GM19025 (cell line): Measurements from ENCODE around the gene TDO2.
"Not testable (repeated sequence)": the region's sequence is repeated elsewhere in the genome, so short reads cannot be mapped to it uniquely, and the experiment has no call there.

Source experiments
- ATAC-seq: cut with Tn5 transposase; IDR thresholded peaks from one replicate; pipeline ENCODE4 v1.9.1; 2021; ENCODE audit warnings: mild to moderate bottlenecking, low read depth, moderate library complexity; ENCODE audit not compliant: unreplicated experiment

Gene TDO2

DNA sequence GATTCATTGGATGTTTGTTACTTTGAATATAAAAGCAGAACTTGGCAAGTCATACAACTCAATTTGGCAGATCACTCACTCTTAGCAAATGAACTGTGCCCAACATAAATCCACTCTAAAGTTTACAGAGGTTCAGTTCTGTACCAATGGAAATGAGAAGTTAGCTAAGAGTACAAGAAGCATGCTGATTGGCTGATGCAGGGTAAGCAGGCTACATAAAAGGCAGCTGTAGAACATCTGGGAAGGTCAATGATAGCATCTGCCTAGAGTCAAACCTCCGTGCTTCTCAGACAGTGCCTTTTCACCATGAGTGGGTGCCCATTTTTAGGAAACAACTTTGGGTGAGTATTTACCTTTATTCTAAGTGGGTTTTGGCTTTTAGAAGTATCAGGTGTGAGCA is at the start of gene TDO2:
Gene TDO2, plus strand, starts transcription at position 244 of the 400 bp plus-strand sequence. Its CDS starts 63 bp downstream, at position 307.
- no peak for ATAC-seq

DNA sequence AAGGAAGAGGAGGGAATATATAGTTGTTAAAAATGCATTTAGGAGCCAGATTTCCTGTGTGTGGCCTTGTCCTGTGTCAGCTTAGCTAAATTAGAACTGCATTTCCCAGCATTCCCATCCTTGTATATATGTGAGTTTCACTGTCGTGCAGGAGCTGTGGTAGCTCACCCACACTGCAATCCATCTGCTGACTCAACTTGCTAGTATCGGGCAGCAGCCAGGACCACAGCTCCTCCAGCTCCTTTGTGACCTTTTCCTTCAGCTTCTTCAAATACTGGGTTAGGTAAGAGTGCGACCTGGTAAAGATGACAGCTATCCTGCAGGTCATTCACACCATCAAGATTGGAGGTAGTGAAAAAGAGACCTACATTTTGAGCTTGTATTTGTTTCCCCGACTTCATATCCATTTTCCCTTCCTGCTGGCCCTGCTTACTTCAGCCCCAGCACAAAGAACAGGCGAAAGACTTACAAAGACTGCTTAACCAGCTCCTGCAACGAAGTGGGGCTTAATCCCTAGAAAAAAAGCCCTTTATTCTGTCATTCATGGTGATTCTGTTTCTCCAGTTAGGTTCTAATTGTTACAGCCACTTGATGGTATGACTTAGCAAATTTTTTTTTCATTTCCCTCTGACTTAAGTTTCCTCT is 48.8 kb upstream of the TDO2 start:
- ATAC-seq: no peak

DNA sequence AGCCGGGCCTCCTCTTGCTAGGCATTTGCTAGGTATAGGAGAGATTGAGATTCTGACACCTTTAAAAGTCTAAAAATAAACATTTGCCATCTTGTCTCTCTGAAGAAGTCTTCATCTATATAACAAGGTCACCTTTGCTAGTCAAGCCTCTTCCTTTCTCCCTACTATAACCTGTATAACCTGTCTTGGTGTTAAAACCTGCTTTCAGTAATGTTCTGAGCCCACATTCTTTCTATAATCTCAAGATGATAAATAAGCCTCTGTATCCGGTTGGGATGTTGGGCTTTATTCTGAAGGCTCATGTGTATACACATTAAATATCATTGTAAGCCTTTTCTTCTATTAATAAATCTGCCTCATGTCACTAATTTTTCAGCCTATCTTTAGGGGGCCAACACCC is 47.6 kb upstream of the TDO2 start:
- ATAC-seq: no peak

DNA sequence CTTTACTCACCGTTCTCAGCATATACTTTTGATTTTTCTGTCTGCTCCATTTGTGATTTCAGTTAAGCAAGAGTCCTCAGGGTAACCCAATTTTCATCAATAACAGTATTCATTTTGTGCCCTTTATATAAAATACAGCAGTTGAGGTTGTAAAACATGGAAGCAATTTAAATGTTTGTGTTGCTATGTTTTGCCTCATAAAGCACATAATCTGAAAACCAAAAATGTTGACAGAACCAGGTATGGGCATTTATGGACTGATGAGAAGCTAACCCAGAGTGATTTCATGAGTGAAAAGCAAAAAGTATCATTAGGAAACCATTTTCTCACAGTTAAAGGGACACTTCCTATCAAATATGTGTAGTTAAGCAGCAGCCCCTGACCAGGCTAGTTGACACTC is 37.3 kb upstream of the TDO2 start, which contains the start of gene ASIC5:
Gene ASIC5, minus strand, starts transcription at position 101 of the 400 bp plus-strand sequence. Its CDS starts 51 bp downstream, at position 50.
- ATAC-seq: no peak

DNA sequence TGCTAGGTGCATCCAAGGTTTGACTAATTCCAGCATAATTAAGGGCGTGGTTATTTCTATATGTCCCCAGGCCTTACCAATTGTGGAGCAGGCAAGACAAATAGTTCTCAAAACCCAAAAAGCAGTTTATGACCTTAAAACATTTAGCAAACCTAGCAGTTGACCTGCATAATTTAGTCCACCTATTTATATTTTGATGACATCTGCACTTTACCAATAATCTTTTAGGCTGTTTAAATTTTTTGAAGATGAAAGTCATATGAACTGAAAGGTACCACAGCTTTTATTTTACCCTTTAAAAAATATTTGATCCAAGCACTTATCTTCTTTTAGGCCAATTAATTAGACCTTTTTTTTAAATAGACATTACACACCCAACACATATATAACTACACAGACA is 27.6 kb upstream of the TDO2 start:
- ATAC-seq: no peak

DNA sequence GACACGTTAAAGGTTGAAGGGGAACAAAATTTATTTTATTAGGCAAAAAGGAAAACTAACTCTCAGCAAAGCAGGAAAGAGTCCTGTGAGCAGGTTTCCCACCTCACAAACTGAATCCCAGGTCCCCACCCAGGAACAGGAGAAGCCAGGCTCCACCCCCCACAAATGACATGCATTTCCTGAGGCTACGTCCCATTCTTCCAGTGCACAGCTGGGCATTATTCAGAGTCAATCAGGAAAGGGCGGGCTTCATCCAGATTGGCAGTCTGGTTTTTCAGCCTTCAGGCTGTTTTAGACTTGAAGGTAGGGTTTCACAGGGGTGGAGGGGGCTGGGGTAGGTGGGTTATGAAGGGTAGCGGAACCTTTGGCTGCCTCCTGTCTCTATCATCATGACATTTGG is 25.5 kb upstream of the TDO2 start:
- ATAC-seq: no peak

DNA sequence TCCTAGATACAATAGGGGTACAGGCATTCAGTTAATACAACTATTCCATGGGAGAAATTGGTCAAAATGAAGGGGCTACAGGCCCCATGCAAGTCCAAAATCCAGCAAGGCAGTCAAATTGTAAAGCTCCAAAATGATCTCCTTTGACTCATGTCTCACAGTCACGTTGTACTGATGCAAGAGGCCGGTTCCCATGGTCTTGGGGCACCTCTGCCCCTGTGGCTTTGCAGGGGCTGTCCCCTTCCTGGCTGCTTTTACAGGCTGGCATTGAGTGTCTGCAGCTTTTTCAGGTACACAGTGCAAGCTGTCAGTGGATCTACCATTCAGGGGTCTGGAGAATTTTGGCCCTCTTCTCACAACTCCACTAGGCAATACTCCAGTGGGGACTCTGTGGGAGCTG is 24.9 kb upstream of the TDO2 start:
- ATAC-seq: peak; percentile 42

DNA sequence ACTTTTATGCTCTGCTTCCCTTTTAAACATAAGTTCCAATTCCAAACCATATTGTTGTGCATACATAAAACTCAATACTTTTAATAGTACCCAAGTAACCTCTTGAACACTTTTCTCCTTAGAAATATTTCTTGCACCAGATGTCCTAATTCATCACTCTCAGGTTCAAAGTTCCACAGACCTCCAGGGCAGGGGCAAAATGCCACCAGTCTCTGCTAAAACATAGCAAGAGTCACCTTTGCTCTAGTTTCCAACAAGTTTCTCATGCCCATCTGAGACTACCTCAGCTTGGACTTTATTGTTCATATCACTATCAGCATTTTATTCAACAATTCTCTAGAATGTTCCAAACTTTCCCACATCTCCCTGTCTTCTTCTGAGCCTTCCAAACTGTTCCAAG is 23.7 kb upstream of the TDO2 start:
- ATAC-seq: no peak

DNA sequence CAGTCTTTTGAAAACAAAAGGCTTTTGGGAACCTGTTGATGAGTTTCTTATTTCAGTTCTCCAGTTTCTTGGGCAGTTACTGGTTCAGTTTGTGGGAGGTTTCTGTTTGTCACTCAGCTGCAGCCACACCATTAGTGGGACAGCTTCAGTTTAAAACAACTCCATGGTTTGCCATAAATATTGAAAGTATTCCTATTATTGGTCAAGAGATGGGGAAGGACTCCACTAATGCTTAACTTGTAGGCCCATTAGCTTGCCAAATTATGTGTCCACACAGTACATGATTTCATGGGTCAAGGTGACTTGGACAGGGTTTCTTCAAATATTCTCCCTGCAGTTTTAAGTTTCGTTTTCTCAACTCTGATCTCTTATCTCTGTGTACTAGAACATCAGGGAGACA is 21.9 kb upstream of the TDO2 start:
- ATAC-seq: peak; percentile 57

DNA sequence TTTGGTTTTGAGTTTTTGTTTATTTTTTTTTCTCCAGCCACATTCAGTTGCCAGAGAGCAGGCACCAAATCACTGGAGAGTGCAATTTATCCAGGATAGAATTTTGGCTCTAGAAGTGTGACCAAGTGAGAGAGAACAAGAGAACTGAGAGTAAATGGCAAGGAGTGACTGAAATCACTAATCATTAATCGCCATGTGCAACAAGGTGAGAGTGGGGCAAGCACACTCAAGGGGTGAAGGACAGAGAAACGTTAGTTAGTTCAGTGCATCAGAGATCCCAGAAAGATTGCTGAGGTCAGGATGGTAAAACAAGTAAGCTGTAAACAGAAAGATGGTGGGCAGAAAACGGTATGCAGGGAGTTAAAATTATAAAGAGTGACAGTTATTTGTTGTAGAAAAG is 19.6 kb upstream of the TDO2 start:
- ATAC-seq: no peak

DNA sequence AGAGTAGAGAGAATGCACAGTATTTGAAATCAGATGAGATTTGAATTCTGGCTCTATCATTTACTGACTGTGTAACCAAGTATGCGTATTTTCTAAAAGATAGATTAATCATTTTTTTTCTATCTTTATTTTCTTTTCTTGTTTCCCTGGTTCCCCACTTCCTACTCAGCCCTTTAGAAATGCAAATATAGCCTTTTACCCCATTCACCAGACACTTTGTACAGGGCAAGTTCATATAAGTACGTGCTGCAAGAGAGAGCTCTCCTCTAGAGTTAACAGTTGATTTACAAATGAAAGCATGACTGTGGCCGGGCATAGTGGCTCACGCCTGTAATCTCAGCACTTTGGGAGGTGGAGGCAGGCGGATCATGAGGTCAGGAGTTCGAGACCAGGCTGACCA is 17.8 kb upstream of the TDO2 start:
- no peak for ATAC-seq

DNA sequence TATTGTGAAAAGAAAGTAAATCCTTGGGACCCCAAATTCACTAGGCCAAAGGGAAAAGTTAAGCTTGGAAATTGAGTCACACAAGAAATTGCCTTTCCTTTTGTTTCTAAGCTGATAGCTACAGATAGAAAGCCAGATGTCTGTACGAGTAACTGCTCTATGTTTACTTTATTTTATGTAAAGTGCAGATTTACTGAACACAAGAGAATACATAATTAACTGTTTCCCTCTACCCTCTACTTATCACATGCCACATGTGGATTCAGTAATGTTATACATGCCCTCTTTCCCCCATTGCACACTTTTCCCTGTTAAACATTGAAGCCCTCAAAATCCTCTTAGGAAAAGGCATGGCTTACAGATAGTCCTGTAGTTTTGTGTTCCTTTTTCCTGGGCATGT is 16.5 kb upstream of the TDO2 start:
- no peak for ATAC-seq

DNA sequence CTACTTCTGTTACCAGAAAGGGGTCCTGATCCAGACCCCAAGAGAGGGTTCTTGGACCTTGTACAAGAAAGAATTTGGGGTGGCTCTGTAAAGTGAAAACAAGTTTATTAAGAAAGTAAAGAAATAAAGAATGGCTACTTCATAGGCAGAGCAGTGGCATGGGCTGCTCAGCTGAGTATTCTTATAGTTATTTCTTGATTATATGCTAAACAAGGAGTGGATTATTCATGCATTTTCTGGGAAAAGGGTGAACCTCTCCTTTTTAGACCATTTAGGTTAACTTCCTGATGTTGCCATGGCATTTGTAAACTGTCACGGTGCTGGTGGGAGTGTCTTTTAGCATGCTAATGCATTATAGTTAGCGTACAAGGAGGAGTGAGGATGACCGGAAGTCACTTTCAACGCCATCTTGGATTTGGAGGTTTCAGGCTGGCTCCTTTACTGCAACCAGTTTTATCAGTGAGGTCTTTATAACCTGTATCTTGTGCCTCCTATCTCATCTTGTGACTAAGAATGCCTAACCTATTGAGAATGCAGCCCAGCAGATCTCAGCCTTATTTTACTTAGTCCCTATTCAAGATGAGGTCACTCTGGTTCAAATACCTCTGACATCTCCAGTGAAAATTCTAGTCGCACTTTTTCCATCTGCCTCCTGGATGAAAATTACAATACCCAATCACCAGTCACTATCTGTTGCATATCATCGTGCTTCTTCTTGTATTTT is 15.5 kb upstream of the TDO2 start:
- no peak for ATAC-seq

DNA sequence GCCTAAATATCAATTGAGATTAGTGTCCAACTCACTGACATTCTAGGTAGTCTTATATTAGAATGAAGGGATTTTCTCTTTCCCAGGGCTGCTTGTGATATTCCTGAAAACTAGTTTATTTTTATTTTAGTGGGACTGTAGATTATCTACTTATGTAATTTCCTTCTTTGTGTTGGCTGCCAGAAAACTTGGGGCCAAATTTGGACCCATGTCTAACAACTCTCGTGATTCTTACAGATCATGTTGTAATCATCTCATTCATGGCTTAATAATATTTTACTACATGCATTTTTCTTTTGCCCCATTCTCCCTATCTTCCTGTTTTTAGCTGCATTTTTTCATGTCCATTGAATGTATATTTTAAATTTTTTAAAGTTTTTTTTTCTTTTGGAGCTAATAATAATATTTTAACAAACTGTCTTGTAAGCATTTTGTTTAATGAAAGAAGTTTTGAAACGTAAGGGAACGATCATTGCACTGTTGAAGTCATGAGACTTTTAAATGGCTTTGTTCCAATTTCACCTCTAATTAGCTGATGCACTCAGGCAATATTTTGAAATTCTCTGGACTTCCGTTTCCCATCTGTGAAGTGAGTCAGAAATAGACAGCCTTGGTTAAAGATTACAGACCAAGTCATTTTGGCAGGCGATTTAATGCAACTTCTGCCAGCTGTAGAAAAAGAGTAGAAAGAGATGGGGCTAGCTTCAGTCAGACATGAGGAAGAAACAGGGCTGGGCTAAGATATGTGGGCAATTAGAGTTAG is 14.3 kb upstream of the TDO2 start:
- ATAC-seq: peak; percentile 93

DNA sequence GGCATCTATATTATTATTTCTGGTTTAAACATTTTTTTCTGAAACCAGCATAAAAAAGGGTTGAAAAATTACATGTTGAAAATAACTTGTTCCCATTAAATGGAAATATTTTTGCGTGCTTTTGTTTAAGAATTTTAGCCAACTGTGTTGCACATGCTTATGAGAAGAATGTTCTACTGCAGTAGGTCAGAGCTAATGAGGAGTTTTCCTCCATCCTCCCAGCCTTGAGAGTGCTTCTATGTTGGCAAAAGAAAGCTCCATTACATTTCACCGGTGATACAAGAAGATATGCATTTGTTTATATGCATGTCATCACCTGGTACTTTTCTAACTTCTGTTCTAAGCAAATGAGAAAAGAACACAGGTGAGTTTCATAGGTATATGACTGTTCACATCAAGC is 13.6 kb upstream of the TDO2 start:
- no peak for ATAC-seq

DNA sequence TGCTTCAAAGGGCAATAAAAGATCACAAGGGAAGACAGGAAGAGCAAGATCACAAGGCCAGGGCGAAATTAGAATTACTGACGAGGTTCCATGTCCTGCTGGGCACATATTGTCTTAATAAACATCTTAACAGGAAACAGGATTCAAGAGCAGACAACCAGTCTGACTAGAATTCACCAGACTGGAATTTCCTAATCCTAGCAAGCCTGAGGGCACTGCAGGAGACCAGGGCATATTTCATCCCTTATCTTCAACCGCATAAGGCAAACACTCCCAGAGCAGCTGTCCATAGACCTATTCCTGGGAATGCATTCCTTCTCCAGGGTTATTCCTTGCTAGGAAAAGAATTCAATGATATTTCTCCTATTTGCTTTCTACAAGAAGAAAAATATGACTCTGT is 12.4 kb upstream of the TDO2 start:
- no peak for ATAC-seq

DNA sequence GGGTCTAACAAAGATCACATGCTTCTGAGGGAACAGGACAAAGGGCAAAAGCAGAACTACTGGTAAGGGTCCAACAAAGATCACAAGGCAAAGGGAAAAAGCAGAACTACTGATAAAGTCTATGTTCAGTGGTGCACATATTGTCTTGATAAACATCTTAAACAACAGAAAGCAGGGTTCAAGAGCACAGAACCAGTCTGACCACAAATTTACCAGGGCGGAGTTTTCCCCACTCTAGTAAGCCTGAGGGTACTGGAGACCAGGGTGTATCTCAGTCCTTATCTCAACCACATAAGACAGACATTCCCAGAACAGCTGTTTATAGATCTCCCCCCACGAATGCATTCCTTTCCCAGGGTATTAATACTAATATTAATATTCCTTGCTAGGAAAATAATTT is 5.1 kb upstream of the TDO2 start:
- ATAC-seq: not testable (repeated sequence)

DNA sequence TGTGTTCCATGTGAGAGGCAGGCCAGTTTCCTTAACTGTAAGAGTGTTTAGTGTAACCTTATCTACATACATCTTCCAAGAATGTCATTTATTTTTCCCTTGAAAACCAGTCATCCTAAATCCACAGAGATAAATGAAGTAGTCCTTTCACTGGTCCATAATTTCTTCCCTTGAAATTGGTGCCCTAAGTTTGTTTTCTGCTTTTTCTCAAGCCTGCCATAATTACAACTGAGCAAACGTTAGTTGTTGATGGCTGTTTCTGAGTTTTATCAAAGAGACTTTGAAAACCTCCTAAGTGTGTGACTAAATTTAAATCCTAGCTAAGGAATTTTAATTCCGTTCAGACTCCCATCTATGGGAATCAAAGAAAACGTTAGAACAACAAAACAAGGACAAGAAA is 3.6 kb upstream of the TDO2 start:
- ATAC-seq: no peak

DNA sequence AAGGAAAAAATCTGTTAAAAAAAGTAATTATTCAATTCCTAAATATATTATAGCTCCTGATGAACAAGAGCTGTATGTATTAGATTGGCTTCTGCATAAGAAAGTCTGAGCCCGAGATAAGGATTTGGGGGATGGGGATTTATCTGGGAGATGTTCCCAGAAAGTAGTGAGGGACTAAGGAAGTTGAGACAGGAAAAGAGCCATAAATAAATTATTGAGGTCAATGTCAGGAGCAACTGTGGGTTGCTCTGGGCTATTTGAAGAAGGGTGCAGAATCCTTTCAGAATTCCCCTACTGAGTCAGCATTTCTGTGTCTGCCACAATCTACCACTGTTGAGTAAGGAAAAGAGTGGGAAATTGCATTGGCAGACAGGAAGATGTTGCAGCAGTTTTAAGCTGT is 3.1 kb upstream of the TDO2 start:
- no peak for ATAC-seq

DNA sequence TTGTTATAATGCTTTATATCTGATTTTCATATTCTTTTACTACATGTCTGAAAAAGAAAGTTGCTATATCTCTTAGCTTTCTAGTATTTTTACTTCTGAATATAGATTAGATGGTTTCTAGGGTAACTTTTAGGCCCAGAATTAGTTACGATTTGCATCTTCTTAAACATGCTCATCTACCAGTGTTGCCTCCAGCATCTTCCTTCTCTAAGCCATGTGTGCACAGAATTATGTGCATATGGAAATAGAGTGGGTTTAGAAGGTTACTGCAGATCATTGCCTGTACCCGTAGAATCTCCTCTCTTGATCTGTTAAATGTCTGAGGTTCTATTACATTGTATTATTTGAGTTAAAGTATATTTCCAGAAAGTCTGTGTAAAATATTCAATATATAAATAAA is 2.5 kb upstream of the TDO2 start:
- ATAC-seq: no peak

DNA sequence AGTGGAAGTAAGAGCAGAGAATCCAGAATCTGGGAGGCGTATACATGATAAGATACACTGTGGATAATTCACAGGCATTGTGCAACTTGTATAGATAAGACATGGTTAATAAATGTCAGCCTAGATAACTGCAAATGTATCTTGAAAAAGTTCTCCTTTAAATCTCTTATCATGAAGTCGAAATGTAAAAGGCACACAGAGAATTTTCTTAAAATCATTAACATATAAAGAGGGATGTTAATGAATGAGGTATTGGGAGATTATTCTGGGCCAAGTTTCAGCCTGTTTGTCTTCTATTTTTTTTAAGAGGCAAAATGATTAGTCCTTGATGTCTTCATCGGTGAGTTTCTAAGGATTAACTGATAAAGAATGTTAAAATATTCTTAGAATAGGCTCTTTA is 835 bp downstream of the TDO2 start:
- no peak for ATAC-seq
